Bronchial epithelial cell (primary cell): ENCODE data around the gene AGBL4. TPM values are rescaled to one million over a fixed set of nuclear protein-coding genes. Genes with fewer than 3 reads are reported as not detected.
A peak's percentile ranks its signal among the peaks of the same experiment; 100 is the strongest.

Experiments
- DNase-seq: peaks from one replicate; pipeline ENCODE4 v3.0.0-alpha.2; 2010; ENCODE audit warnings: low read depth
- FAIRE-seq: peaks from 2 replicates; lab custom pipeline; 2011; peaks lifted over from hg19 to GRCh38; lab: Jason Lieb, UNC
- H3K27me3 ChIP-seq: 2 replicates; pipeline ENCODE4 v1.5.1; 2011; ENCODE audit warnings: low read length; ENCODE audit not compliant: control insufficient read depth, insufficient read depth
- H3K36me3 ChIP-seq: 2 replicates; pipeline ENCODE4 v1.5.1; 2011; ENCODE audit warnings: low read length; ENCODE audit not compliant: control insufficient read depth, insufficient read depth
- H3K4me3 ChIP-seq: 2 replicates; pipeline ENCODE4 v1.5.1; 2011; ENCODE audit warnings: mild to moderate bottlenecking, low read depth, low read length, control low read depth
- CTCF ChIP-seq: IDR thresholded peaks from 2 replicates; pipeline ENCODE4 v1.5.1; 2011; ENCODE audit warnings: mild to moderate bottlenecking, moderate library complexity, low read length, control low read depth, inconsistent platforms; ENCODE audit not compliant: insufficient read depth, severe bottlenecking
- total RNA-seq: library from RNA; depleted of rRNA; stranded (reverse); fragments of >200 nt; gene quantifications from 2 replicates; pipeline ENCODE4 v1.2.1, GENCODE V29; 2014

Gene AGBL4
- total RNA-seq, 1 donor from 2014 or later: not detected

DNA sequence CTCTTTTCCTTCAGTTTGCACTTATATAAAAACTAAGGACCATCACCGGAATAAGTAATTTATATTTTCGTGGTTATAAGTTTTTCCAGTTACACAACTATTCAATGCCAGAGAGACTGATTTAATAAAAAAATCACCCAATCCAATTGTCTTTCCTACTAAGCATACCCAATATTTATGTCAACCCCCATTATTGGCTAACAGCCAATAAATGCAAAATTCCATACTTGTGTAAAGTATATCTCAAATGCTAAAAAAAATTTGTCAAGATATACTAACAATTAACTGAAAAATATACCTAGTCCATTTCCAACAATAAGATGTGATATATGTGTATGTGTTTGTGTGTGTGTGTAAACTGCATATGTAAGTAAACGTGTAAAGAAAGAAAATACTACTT, 117.4 kb downstream of the AGBL4 start:
- H3K4me3 ChIP-seq: no peak overlapping the region
- TF ChIP-seq CTCF: no peak
- FAIRE-seq (no peak), DNase-seq (no peak)
- no peaks in the 10 kb centered on the region for H3K27me3 ChIP-seq
- H3K36me3 ChIP-seq: no peaks in the 10 kb centered on the region

DNA sequence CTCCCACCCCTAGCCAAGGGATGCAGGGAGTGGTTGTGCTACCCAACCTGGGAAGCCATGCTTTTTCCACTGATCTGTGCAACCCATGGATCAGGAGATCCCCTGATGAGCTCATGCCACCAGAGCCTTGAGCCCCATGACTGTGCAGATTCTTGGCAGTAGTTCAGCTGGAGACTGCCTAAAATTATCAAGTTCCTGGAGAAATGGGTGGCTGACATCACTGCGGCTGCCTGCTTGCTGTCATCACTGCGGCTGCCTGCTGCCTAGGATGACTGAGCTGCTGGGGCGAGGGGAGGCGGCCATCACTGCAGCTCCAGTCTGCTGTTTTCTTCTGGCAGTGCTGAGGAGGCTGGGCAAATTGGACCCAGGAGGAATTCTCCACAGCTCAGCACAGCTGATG, 159.2 kb downstream of the AGBL4 start:
- Histone ChIP-seq H3K27me3 (no peaks in the 10 kb centered on the region), H3K36me3 (no peaks in the 10 kb centered on the region), H3K4me3 (no peak overlapping the region)
- no peak for DNase-seq
- FAIRE-seq: no peak
- TF ChIP-seq CTCF: no peak

DNA sequence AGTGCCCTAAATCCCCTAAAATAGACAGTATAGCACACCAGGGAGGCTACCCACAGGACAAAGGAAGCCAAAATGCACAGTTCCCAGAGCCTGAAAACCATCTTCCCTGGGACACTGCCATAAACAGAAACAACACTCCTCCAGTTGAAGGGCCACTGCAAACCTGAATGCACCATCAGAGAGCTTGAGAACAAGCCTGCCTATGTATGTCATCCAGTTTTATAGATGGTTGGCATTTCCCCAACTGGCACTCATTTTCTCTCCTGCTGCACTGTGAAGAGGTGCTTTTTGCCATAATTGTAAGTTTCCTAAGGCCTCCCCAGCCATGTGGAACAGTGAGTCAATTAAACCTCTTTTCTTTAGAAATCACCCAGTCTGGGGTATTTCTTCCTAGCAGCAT, 169.0 kb downstream of the AGBL4 start:
- Histone ChIP-seq H3K36me3 (no peaks in the 10 kb centered on the region), H3K4me3 (no peak overlapping the region), H3K27me3 (no peaks in the 10 kb centered on the region)
- TF ChIP-seq CTCF: no peak
- FAIRE-seq (peak; percentile 28), DNase-seq (no peak)

DNA sequence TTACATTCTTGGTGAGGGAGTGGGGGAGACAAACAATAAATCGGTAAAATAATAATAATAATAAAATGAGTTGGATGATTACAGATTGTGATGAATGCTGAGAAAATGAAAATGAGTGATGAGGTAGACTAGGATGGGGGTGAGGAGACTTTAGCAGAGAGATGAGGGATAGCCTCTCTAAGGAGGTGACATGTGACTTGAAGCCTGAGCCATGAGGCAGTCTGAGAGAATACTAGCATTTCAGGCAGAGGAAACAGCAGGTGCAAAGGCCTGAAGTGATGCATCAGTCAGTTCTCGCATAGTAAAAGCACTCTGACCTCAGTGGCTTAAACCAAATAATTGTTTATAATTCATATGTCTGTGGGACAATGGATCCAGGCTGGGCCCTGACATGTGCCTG, 181.2 kb downstream of the AGBL4 start:
- TF ChIP-seq CTCF: no peak
- DNase-seq: no peak
- H3K27me3 ChIP-seq: no peaks in the 10 kb centered on the region
- H3K36me3 ChIP-seq: no peaks in the 10 kb centered on the region
- no peak overlapping the region for H3K4me3 ChIP-seq
- no peak for FAIRE-seq

DNA sequence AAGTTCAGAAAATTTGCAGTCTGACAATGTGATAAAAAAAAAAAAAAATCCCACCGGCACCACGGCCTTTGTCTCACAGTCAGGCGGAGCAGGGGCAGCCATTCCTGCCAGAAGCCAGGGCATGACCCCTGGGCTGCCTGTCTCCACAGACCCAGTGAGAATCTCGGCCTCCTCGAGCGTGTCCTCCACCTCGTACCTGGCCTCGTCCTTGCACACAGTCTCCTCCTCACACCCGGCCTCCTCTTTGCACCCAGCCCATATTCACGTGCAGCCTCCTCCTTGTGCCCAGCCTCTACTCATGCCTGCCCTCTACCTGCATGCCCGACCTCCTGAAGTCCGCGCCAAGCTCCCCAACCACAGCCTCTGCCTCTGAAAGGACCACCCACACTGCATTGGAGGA, 182.0 kb downstream of the AGBL4 start:
- Histone ChIP-seq H3K27me3 (no peaks in the 10 kb centered on the region), H3K36me3 (no peaks in the 10 kb centered on the region), H3K4me3 (no peak overlapping the region)
- FAIRE-seq: no peak
- TF ChIP-seq CTCF: no peak
- DNase-seq: no peak

GRCh38 chr1:49824261-49824660, 199.5 kb downstream of the AGBL4 start:
- no peak for DNase-seq
- no peak overlapping the region for H3K4me3 ChIP-seq
- TF ChIP-seq CTCF: no peak
- no peaks in the 10 kb centered on the region for H3K36me3 ChIP-seq
- H3K27me3 ChIP-seq: no peaks in the 10 kb centered on the region
- no peak for FAIRE-seq
